Liver (tissue), 3 donors: Measurements from ENCODE around the gene TEX48.

Experiments used
- CTCF ChIP-seq: fragments of 150-350 bp; IDR thresholded peaks from 2 replicates; pipeline ENCODE4 v1.5.1; 2017; ENCODE audit warnings: improper control_type of control experiment, low read depth, low read length; ENCODE audit not compliant: missing input control
- RXRA ChIP-seq, 2 donors: IDR thresholded peaks; 2 replicates each; pipeline ENCODE4 v1.6.1; 2017 to 2018; ENCODE audit warnings: antibody characterized with exemption in 2 of 2, mild to moderate bottlenecking in 1 of 2
- donor health status: healthy.
- donor health status: healthy.

- TF ChIP-seq RXRA (IDR thresholded peaks at IDR 0.05) (no peak), CTCF (no peak)
These were observed 41.9 kb upstream of the TEX48 start for GRCh38 chr9:114723931-114724330.
